Mesenchymal stem cell (in vitro differentiated cells and primary cell): ENCODE measurements around the gene LIMS2.

Source experiments
- DNase-seq: peaks from one replicate; pipeline ENCODE4 v3.0.0-alpha.2; 2013
- H2AFZ ChIP-seq: one replicate; pipeline ENCODE4 v1.6.1; 2013; ENCODE audit warnings: low read depth, mild to moderate bottlenecking, control low read depth, inconsistent platforms, low read length, moderate library complexity
- H2AK5ac ChIP-seq: 2 replicates; pipeline ENCODE4 v1.6.1; 2013; ENCODE audit warnings: low read length, moderate library complexity, mild to moderate bottlenecking, inconsistent platforms; ENCODE audit not compliant: severe bottlenecking
- H2BK120ac ChIP-seq: one replicate; pipeline ENCODE4 v1.6.1; 2013; ENCODE audit warnings: low read depth, mild to moderate bottlenecking, inconsistent platforms, low read length, moderate library complexity
- H2BK12ac ChIP-seq, 2 experiments: one replicate each; pipeline ENCODE4 v1.6.1; 2013; ENCODE audit warnings: inconsistent platforms in 2 of 2, low read length in 2 of 2, mild to moderate bottlenecking in 2 of 2, moderate library complexity in 2 of 2, control low read depth in 1 of 2
- H2BK15ac ChIP-seq: one replicate; pipeline ENCODE4 v1.6.1; 2013; ENCODE audit warnings: mild to moderate bottlenecking, low read depth, inconsistent platforms; ENCODE audit not compliant: poor library complexity, severe bottlenecking
- H2BK5ac ChIP-seq: 2 replicates; pipeline ENCODE4 v1.6.1; 2013; ENCODE audit warnings: low read depth, mild to moderate bottlenecking, low read length, control low read depth, inconsistent platforms; ENCODE audit not compliant: poor library complexity, severe bottlenecking
- H3K14ac ChIP-seq, 2 experiments: one replicate each; pipeline ENCODE4 v1.6.1; 2013; ENCODE audit warnings: inconsistent platforms in 2 of 2, low read length in 2 of 2, control low read depth in 1 of 2, mild to moderate bottlenecking in 1 of 2, moderate library complexity in 1 of 2
- H3K18ac ChIP-seq, 2 experiments: one replicate each; pipeline ENCODE4 v1.6.1; 2013; ENCODE audit warnings: inconsistent platforms in 2 of 2, low read length in 2 of 2, control low read depth in 1 of 2, low read depth in 1 of 2, mild to moderate bottlenecking in 1 of 2
- H3K23ac ChIP-seq, 2 experiments: one replicate each; pipeline ENCODE4 v1.6.1; 2013; ENCODE audit warnings: inconsistent platforms in 2 of 2, low read length in 2 of 2, mild to moderate bottlenecking in 2 of 2, moderate library complexity in 2 of 2, control low read depth in 1 of 2
- H3K27ac ChIP-seq: 2 replicates; pipeline ENCODE4 v1.5.1; 2013; ENCODE audit warnings: mild to moderate bottlenecking, moderate library complexity, low read length, control low read depth, inconsistent platforms; ENCODE audit not compliant: poor library complexity, severe bottlenecking
- H3K27me3 ChIP-seq, 2 experiments: 2 replicates each; pipeline versions ENCODE4 v1.6.1 to v1.7.0; 2013; ENCODE audit warnings: low read length in 2 of 2, mild to moderate bottlenecking in 2 of 2, moderate library complexity in 2 of 2, control low read depth in 1 of 2, inconsistent platforms in 1 of 2; ENCODE audit not compliant: control insufficient read depth in 1 of 2, insufficient read depth in 1 of 2
- H3K36me3 ChIP-seq, 2 experiments: 2 replicates each; pipeline versions ENCODE4 v1.6.1 to v1.7.0; 2013; ENCODE audit warnings: low read length in 2 of 2, control low read depth in 1 of 2, inconsistent platforms in 1 of 2, low read depth in 1 of 2, mild to moderate bottlenecking in 1 of 2; ENCODE audit not compliant: insufficient read depth in 2 of 2, control insufficient read depth in 1 of 2
- H3K4ac ChIP-seq, 2 experiments: one replicate each; pipeline ENCODE4 v1.6.1; 2013; ENCODE audit warnings: inconsistent platforms in 2 of 2, low read length in 2 of 2, mild to moderate bottlenecking in 2 of 2, moderate library complexity in 2 of 2, control low read depth in 1 of 2, low read depth in 1 of 2
- H3K4me1 ChIP-seq: 2 replicates; pipeline ENCODE4 v1.6.1; 2013; ENCODE audit warnings: low read depth, low read length, control low read depth; ENCODE audit not compliant: control insufficient read depth, insufficient read depth
- H3K4me2 ChIP-seq: 2 replicates; pipeline ENCODE4 v1.6.1; 2013; ENCODE audit warnings: low read length, mild to moderate bottlenecking, inconsistent platforms; ENCODE audit not compliant: poor library complexity, severe bottlenecking
- H3K4me3 ChIP-seq, 2 experiments: 2 replicates each; pipeline versions ENCODE4 v1.5.1 to v1.7.0; 2013; ENCODE audit warnings: low read length in 2 of 2, mild to moderate bottlenecking in 2 of 2, control low read depth in 1 of 2, low read depth in 1 of 2; ENCODE audit not compliant: insufficient read depth in 1 of 2
- H3K79me1 ChIP-seq: replicated peaks from 2 replicates; pipeline ENCODE4 v1.6.1; 2013; ENCODE audit warnings: mild to moderate bottlenecking, control low read depth, low read length, inconsistent platforms; ENCODE audit not compliant: poor library complexity, severe bottlenecking
- H3K9ac ChIP-seq: 2 replicates; pipeline ENCODE4 v1.7.0; 2013; ENCODE audit warnings: mild to moderate bottlenecking, low read length, moderate library complexity
- H3K9me3 ChIP-seq: 2 replicates; pipeline ENCODE4 v1.7.0; 2013; ENCODE audit warnings: mild to moderate bottlenecking, low read length; ENCODE audit not compliant: control insufficient read depth
- H4K8ac ChIP-seq: one replicate; pipeline ENCODE4 v1.6.1; 2013; ENCODE audit warnings: inconsistent platforms, mild to moderate bottlenecking, low read length, moderate library complexity
- H4K91ac ChIP-seq: one replicate; pipeline ENCODE4 v1.6.1; 2013; ENCODE audit warnings: mild to moderate bottlenecking, low read length, inconsistent platforms
- WGBS: methylation state at CpG from one replicate; pipeline ENCODE4 v1.1.7; 2013; ENCODE audit warnings: mixed read lengths; 5-methylcytosine and 5-hydroxymethylcytosine counted together

LIMS2 gene

DNA sequence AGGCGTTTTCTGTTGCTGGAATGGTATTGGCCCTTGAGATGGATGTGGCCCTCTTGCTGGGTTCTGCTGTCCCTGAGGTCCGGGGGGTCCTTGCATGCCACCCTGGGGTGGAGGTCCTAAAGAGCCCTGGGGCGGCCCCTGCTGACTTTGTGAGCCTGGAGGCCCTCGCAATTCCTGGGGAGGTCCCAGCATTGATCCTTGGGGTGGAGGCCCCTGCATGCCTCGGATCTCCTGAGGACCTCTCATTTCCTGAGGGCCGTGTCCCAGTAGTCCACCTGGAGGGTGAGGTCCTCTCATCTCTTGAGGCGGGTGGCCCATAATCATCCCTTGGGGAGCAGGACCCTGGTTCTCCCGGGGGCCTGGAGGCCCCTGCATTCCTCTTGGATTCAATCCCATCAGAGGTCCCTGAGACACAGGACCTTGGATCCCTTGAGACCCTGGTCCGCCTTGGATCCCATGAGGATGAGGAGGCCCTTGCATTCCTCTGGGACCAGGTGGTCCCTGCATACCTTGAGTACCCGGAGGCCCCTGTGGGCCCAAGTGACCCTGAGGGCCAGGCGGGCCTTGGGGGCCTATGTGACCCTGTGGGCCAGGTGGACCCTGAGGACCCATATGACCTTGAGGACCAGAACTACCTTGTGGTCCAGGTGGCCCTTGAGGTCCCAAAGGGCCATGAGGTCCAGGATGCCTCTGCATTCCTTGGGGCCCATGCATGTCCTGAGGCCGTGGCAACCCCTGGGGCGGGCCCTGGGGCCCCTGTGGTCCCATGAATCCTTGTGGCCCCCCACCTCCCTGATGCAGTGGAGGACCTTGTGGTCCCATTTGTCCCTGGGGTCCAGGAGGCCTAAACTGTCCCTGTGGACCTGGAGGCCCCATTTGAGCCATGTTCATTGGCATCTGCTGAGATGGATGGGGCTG is 44.2 kb upstream of the LIMS2 start:
- Histone ChIP-seq H4K91ac (no peak overlapping the region), H3K27ac (no peak overlapping the region), H3K4ac (no peak overlapping the region), H3K9ac (no peak overlapping the region), H2AFZ (no peak overlapping the region), H2AK5ac (no peak overlapping the region), H4K8ac (no peak overlapping the region), H2BK15ac (no peak overlapping the region), H3K4me1 (no peaks in the 10 kb centered on the region), H3K18ac (no peak overlapping the region), H3K79me1 (peaks cover 29% of the 10 kb centered on the region), H2BK5ac (no peak overlapping the region), H3K27me3 (no peaks in the 10 kb centered on the region), H3K36me3 (peaks cover 29 to 86% of the 10 kb centered on the region in 2 experiments), H3K23ac (no peak overlapping the region), H3K4me3 (no peak overlapping the region), H3K14ac (no peak overlapping the region), H2BK12ac (no peak overlapping the region), H2BK120ac (no peak overlapping the region), H3K9me3 (no peaks in the 10 kb centered on the region), H3K4me2 (no peak overlapping the region)
- 98% methylated on average over 13 of the region's 13 CpGs for whole genome bisulfite sequencing
- no peak for DNase-seq

DNA sequence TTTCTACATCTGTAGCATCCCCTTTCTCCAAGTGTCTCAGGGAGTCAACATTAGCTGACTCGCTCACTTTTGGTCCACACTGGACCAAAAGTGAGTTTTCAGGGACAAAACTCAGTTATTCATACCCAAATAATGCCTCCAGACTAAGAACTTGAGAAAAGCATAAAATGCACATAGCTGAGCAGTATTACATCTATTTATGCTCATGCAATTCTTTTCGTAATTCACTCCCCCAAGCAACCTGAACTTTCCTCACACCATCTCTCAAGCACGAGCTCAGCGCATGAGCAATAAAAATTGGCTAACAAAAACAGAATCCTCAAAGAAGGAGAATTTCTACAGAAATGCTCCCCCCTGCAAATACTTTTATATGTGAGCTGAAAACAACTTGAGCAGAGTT is 42.9 kb upstream of the LIMS2 start:
- Histone ChIP-seq H4K91ac (no peak overlapping the region), H3K36me3 (peaks cover 35 to 82% of the 10 kb centered on the region in 2 experiments), H2BK15ac (no peak overlapping the region), H3K14ac (no peak overlapping the region), H2BK5ac (no peak overlapping the region), H3K23ac (no peak overlapping the region), H3K4me2 (no peak overlapping the region), H3K4me1 (no peaks in the 10 kb centered on the region), H3K18ac (no peak overlapping the region), H2AFZ (no peak overlapping the region), H3K4ac (no peak overlapping the region), H3K27ac (no peak overlapping the region), H2BK12ac (no peak overlapping the region), H3K27me3 (no peaks in the 10 kb centered on the region), H2AK5ac (no peak overlapping the region), H3K4me3 (no peak overlapping the region), H4K8ac (no peak overlapping the region), H3K9ac (no peak overlapping the region), H2BK120ac (no peak overlapping the region), H3K9me3 (no peaks in the 10 kb centered on the region), H3K79me1 (peaks cover 28% of the 10 kb centered on the region)
- DNase-seq, result no peak
- 96% methylated on average over 4 of the region's 4 CpGs for WGBS

- Histone ChIP-seq H3K23ac (no peak overlapping the region), H2AFZ (no peak overlapping the region), H3K4ac (no peak overlapping the region), H3K36me3 (peaks cover 31 to 59% of the 10 kb centered on the region in 2 experiments), H3K4me3 (no peak overlapping the region), H2BK15ac (no peak overlapping the region), H2BK12ac (no peak overlapping the region), H2AK5ac (no peak overlapping the region), H3K27ac (no peak overlapping the region), H3K9ac (no peak overlapping the region), H4K8ac (no peak overlapping the region), H3K18ac (no peak overlapping the region), H3K4me2 (no peak overlapping the region), H3K27me3 (no peaks in the 10 kb centered on the region), H2BK120ac (no peak overlapping the region), H3K4me1 (no peaks in the 10 kb centered on the region), H3K79me1 (peaks cover 29% of the 10 kb centered on the region), H3K9me3 (no peaks in the 10 kb centered on the region), H3K14ac (no peak overlapping the region), H2BK5ac (no peak overlapping the region), H4K91ac (no peak overlapping the region)
- 98% methylated on average over 14 of the region's 14 CpGs for WGBS
- DNase-seq, result no peak
Observed at GRCh38 chr2:127715778-127716449, 40.6 kb upstream of the LIMS2 start.

GRCh38 chr2:127713562-127713961 is 38.2 kb upstream of the LIMS2 start:
- H3K36me3 ChIP-seq, result peaks cover 30 to 56% of the 10 kb centered on the region in 2 experiments
- no peak overlapping the region for H2AFZ ChIP-seq
- H2BK120ac ChIP-seq, result no peak overlapping the region
- H3K9ac ChIP-seq, result no peak overlapping the region
- H3K27ac ChIP-seq, result no peak overlapping the region
- no peak overlapping the region for H3K4me3 ChIP-seq
- H4K8ac ChIP-seq, result no peak overlapping the region
- no peak overlapping the region for H3K4ac ChIP-seq
- DNase-seq, result no peak
- no peak overlapping the region for H3K4me2 ChIP-seq
- WGBS, result 98% methylated on average over 25 of the region's 25 CpGs
- no peak overlapping the region for H2BK15ac ChIP-seq
- no peak overlapping the region for H3K18ac ChIP-seq
- no peak overlapping the region for H3K23ac ChIP-seq
- H3K27me3 ChIP-seq, result no peaks in the 10 kb centered on the region
- H3K4me1 ChIP-seq, result peaks cover 3% of the 10 kb centered on the region
- H2BK5ac ChIP-seq, result no peak overlapping the region
- H4K91ac ChIP-seq, result no peak overlapping the region
- H3K9me3 ChIP-seq, result no peaks in the 10 kb centered on the region
- H3K14ac ChIP-seq, result no peak overlapping the region
- peaks cover 22% of the 10 kb centered on the region for H3K79me1 ChIP-seq
- no peak overlapping the region for H2AK5ac ChIP-seq
- no peak overlapping the region for H2BK12ac ChIP-seq
